ENCODE data around the gene BCAS3.
"Not testable (repeated sequence)": the region's sequence is repeated elsewhere in the genome, so short reads cannot be mapped to it uniquely, and the experiment has no call there.

Gene BCAS3

DNA sequence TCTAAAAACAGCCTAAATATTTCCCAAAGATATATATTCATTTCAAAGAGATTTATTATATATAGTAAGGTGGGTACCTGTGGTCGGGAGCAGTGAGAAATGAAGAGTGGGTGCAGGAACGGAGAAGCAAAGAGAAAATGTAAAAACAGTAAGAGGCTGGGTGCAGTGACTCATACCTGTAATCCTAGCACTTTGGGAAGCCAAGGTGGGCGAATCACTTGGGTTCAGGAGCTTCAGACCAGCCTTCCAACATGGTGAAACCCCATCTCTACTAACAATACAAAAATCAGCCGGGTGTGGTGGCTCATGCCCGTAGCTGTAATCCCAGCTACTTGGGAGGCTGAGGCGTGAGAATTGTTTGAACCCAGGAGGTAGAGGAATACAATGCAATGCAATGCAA, 257.1 kb downstream of the BCAS3 start:
- DNase-seq (ENCODE audit: low spot score): no peak

GRCh38 chr17:60935991-60936390, 258.3 kb downstream of the BCAS3 start:
- DNase-seq (ENCODE audit: low spot score): not testable (repeated sequence)

DNA sequence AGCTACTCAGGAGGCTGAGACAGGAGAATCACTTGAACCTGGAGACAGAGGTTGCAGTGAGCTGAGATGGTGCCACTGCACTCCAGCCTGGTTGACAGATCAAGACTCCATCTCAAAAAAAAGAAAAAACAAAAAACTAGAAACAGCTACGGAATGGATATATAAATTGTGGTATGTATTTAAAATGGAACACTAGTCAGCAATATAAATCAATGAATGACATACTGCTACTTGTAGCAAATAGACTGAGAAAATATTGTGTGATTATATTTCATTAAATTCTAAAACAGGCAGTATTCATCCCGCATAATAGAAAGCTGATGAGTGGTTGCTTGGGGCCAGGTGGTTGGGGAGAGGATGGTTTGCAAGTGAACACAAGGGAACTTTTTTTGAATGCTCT, 261.7 kb downstream of the BCAS3 start:
- DNase-seq (ENCODE audit: low spot score): no peak

- DNase-seq (ENCODE audit: low spot score): no peak
Measured at GRCh38 chr17:60941028-60941427, 263.4 kb downstream of the BCAS3 start.

DNA sequence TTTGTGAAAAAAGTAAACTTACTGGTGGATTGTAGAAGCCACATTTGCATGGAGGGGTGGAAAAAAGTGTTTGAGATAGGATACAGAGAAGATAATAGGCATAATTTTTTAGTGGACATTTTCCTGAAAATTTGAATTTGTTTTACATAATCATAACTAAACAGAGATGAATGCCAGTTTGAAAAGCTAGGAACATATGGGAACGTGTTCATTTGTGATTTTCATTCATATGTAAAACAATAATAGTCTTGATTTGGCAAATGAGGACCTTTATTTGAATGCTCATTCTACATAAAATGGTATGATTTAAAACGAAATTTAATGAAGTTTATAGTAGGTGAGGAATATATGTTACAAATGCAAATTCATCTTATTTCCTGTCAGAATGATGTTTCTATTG, 263.9 kb downstream of the BCAS3 start:
- no peak for DNase-seq (ENCODE audit: low spot score)

DNA sequence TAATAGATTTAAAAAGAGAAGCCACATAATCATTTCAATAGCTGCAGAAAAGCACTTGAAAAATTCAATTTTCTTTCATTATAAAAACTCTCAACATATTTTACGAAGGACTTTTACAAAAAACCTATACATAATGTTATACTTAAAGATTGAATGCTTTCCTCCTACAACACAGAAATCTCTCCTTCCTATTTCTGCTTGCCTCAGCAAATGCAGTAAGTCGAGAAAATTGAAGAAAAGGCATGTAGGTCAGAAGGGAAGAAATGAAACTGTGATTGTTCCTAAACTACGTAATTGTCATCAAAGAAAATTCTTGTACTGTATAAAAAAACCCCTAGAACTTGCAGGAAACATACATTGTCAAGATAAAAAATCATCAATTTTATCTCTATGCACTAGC, 267.1 kb downstream of the BCAS3 start:
- no peak for DNase-seq (ENCODE audit: low spot score)

GRCh38 chr17:60947100-60947499, 269.4 kb downstream of the BCAS3 start:
- DNase-seq (ENCODE audit: low spot score): no peak

DNA sequence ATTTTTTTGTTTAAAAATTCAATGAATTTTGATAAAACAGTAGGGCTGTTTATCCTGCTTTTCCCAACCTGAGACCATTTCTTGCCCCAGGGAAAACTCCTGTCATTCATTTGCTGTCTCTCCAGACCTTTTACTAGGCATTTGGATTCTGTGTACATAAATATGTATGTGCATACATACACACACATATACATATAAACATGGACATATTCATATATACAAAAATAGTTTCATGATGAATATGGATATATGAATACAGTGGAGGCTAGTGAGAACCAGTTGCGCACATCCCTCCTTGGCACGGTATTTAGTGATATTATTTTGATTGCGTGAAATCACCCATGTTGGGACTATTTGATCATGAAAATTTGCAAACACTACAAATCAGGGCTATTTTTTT, 269.9 kb downstream of the BCAS3 start:
- no peak for DNase-seq (ENCODE audit: low spot score)

DNA sequence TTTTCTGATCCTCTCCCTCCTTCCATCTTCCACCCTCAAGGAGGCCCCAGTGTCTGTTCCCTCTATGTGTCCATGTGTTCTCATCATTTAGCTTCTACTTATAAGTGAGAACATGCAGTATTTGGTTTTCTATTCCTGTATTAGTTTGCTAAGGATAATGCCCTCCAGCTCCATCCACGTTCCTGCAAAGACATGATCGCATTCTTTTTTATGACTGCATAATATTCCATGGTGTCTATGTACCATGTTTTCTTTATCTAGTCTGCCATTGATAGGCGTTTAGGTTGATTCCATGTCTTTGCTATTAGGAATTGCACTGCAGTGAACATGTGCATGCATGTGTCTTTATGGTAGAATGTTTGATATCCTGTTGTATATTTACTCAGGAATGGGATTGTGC, 275.1 kb downstream of the BCAS3 start:
- DNase-seq (ENCODE audit: low spot score): no peak

- DNase-seq (ENCODE audit: low spot score): no peak
Measured at GRCh38 chr17:60959011-60959410, 281.4 kb downstream of the BCAS3 start.

DNA sequence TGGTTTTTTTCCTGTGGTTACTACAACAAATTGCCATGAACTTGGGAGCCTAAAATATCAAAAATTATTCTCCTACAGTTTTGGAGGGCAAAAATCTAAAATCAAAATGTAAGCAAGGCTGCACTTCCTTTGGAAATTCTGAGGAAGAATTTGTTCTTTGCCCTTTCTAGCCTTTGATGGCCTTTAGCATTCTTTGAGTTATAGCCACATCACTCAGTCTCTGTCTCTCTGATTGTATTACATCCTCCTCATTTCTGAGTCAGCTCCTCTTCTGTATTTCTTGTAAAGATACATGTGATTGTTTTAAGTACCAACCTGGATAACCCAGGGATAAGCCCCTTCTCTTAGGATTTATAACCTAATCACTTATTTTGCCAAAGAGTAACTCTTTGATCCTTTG, 282.0 kb downstream of the BCAS3 start:
- no peak for DNase-seq (ENCODE audit: low spot score)

DNA sequence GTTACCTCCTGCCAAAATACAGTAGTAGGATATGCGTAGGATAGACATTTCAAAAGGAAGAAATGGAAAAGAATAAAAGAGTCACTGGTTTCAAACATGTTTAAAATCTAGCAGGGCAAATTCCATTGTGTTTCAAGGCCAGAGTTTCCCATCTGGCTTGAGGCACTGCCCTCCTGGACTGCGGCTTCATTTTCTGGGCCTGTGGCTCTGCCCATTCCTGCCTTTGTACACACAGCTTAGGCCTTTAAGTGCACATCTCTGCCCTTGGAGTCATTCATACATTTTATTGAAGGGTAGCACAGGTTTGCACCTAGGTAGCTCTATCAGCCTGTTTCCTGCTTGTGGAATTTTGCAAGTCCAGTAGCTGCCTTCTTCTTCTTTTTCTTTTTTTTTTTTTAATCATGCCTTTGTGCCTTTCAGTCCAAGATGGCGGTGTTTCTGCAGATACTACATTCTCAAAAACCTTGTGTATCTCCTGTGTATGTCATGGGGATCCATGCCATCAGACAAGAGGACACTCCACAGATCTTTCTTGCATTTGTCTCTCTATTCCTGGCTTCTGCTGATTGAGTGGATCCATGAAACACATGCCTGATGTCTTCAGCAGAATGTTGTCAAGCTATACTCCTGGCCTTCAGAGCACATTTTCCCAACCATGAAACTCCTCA, 282.9 kb downstream of the BCAS3 start:
- no peak for DNase-seq (ENCODE audit: low spot score)

GRCh38 chr17:60964160-60964559, 286.5 kb downstream of the BCAS3 start:
- no peak for DNase-seq (ENCODE audit: low spot score)

- no peak for DNase-seq (ENCODE audit: low spot score)
Measured at GRCh38 chr17:60968266-60968665, 290.6 kb downstream of the BCAS3 start.

DNA sequence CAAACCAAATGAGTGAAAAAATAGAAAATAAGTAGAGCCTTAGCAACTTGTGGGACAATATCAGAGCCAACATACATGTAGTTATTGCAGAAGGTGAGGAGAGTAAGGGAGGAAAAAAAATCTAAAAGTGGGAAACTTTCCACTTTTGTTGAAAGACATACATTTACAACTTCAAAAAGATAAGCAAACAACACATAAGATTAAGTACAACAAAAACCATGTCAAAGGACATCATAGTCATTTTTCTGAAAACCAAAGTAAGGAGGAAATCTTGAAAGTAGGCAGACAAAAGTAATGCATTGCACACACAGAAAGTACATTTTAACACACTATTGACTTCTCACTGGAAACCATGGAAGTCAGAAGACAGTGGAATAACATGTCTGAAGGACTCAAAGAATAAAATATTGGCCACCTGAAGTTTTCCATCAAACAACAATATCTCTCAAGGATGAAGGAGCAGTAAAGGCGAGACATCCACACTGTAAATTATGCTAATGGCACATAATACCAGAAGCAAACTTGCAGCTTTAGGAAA, 291.9 kb downstream of the BCAS3 start:
- no peak for DNase-seq (ENCODE audit: low spot score)

GRCh38 chr17:60970741-60971140, 293.1 kb downstream of the BCAS3 start:
- DNase-seq (ENCODE audit: low spot score): no peak

DNA sequence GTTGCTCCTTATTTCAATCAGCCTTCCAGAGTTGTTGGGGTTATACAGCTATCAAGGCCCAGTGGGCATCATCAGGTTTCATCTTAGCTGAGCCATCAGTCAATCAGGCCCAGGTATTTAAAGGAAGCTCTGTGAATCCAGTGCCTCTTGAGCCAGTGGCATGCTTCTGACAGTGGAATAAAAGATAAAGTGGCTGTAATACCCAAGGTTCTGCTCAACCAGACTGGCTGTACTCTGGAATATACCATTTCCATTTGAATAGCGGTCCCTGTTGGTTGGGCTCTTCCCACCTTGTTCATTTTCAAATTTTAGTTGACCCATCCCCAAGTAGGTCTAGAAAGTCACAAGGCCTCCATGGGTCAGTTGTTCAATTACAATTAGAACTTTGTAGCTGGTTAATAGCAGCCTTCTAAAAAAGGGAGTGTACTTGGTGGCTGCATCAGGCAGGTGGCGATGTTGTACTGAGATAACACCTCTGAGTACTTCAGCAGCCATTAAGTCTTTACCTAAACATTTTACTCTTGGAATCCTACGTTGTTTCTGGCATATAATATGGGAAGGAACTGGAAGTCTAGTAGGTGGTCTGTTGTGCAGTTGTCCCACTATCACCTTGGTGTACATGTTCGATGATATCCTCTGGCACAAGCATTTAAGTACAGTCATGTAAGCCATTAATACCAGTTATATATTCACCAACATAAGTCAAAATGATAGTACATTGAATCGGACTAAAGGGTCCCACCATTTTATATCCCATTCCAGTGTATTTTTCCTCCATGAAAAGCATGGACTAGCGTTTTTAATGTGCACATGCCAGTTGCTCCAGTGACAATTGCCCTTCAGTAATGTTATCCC, 294.1 kb downstream of the BCAS3 start:
- peak; percentile 79 for DNase-seq (ENCODE audit: low spot score)

- DNase-seq (ENCODE audit: low spot score): not testable (repeated sequence)
Measured at GRCh38 chr17:60976861-60977260, 299.2 kb downstream of the BCAS3 start.

DNA sequence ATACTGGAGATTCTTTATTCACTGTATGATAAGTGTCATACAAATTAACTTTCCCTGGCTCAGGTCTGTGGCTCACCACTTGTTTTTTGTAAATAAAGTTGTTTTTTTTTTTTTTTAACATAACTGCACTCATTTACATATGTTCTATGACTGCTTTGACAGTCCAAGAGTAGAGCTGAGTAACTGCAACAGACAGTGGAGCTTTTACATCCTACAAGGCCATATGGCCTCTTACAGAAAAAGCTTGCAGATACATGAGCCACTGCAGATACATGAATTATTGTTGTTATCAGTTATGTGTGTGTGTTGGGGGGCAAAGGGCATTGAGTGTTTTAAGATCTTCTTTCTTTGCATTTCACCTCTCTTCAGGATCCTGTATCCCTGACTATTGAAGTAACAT, 311.7 kb downstream of the BCAS3 start:
- peak; percentile 87 for DNase-seq (ENCODE audit: low spot score)

DNA sequence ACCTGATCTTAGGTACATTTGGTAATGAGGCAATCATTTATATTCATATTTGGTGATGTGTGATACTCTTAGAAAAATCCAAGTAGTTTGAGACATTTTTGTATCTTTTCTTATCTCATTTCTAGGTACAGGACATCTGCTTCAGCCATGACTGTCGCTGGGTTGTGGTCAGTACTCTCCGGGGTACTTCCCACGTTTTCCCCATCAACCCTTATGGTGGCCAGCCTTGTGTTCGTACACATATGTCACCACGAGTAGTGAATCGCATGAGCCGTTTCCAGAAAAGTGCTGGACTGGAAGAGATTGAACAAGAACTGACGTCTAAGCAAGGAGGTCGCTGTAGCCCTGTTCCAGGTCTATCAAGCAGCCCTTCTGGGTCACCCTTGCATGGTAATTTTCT, 312.2 kb downstream of the BCAS3 start:
- DNase-seq (ENCODE audit: low spot score): peak; percentile 72

DNA sequence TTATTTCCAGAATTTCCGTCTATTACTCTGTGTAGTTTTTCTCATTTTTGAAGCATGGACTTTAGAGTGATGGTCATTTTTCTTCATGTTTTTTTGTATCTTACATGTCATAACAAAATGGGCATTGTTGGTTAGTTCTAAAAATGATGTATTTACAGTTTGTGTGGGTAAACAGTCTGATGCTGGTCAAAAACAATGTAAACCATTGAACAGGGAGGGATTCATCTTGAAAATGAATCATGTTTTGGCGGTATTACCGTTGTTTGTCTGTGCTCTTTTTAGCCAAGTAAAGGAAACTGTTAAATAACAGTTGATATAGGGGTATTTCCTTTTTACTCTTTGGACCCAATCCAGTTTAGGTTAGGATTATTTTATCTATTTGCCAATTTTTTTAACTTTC, 315.8 kb downstream of the BCAS3 start:
- no peak for DNase-seq (ENCODE audit: low spot score)

GRCh38 chr17:60995680-60996079, 318.0 kb downstream of the BCAS3 start:
- no peak for DNase-seq (ENCODE audit: low spot score)

- peak; percentile 38 for DNase-seq (ENCODE audit: low spot score)
Measured at GRCh38 chr17:61000911-61001310, 323.3 kb downstream of the BCAS3 start.

All from SK-N-DZ (cell line).